ENCODE measurements around the gene FBXW7. TPM values are rescaled to one million over a fixed set of nuclear protein-coding genes. Genes with fewer than 3 reads are reported as not detected.

The FBXW7 gene
- total RNA-seq, 1 experiment from 2014 or later: 30.9 TPM

DNA sequence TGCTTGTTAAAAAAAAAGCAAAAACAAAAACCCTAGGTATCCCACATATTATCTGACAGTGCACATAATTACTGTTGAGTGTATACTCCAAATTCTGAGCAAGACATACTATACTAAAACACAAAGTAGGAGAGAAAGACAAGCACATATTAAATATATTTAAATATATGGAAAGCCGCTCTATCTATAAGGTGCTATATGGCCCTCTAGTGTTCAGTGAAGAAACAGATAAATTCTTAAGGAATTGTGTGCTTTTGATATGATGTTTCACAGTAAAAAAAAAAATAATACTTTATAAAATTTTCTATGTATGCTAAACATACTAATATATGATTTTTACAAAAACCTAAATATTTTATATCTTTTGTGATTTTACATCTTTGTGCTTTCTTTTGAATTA is 137.8 kb downstream of the FBXW7 start:
- H3K27me3 ChIP-seq (ENCODE audit: low read length): no peaks in the 10 kb centered on the region
- no peaks in the 10 kb centered on the region for H3K9me3 ChIP-seq (ENCODE audit: low read length)
- no peak overlapping the region for H3K27ac ChIP-seq (ENCODE audit: low read length)
- H3K79me2 ChIP-seq (ENCODE audit: low read length): no peaks in the 10 kb centered on the region
- DNase-seq: peak; percentile 69
- no peak overlapping the region for H2AFZ ChIP-seq (ENCODE audit: low read length)
- peaks cover 86% of the 10 kb centered on the region for H4K20me1 ChIP-seq (ENCODE audit: insufficient read depth, low read depth, low read length)
- H3K36me3 ChIP-seq (ENCODE audit: insufficient read depth, low read length): no peaks in the 10 kb centered on the region
- no peak overlapping the region for H3K4me2 ChIP-seq (ENCODE audit: low read depth, low read length, poor library complexity, severe bottlenecking)
- no peak overlapping the region for H3K9ac ChIP-seq (ENCODE audit: low read length)
- H3K4me1 ChIP-seq (ENCODE audit: low read length): peaks cover 21% of the 10 kb centered on the region
- no peak overlapping the region for H3K4me3 ChIP-seq (ENCODE audit: low read length)
- H3K9me2 ChIP-seq (replicated peaks; ENCODE audit: insufficient read depth, low read length): no peaks in the 10 kb centered on the region

DNA sequence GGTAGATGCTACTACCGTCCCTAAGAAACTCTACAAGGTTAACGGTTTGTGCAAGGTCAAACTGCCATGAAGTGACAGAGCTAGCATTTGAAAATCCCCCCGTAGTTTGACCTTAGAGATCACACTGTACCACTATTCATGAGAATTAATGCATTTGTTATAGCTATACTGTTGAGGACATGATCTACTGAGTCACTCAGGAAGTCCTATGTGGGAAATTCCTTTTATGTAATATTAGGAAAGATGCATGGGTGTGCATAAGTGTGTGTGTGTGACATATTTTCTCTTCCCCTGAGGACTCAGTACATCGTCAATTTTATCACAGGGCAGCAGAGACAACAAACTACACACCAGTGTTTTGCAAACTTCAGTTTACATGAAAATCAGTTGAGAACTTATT is 141.1 kb downstream of the FBXW7 start:
- Histone ChIP-seq H4K20me1 (ENCODE audit: insufficient read depth, low read depth, low read length) (peaks cover 78% of the 10 kb centered on the region), H2AFZ (ENCODE audit: low read length) (no peak overlapping the region), H3K27me3 (ENCODE audit: low read length) (no peaks in the 10 kb centered on the region), H3K9ac (ENCODE audit: low read length) (no peak overlapping the region), H3K4me2 (ENCODE audit: low read depth, low read length, poor library complexity, severe bottlenecking) (no peak overlapping the region), H3K4me1 (ENCODE audit: low read length) (peaks cover 16% of the 10 kb centered on the region), H3K9me2 (replicated peaks; ENCODE audit: insufficient read depth, low read length) (no peaks in the 10 kb centered on the region), H3K27ac (ENCODE audit: low read length) (no peak overlapping the region), H3K79me2 (ENCODE audit: low read length) (no peaks in the 10 kb centered on the region), H3K9me3 (ENCODE audit: low read length) (no peaks in the 10 kb centered on the region), H3K36me3 (ENCODE audit: insufficient read depth, low read length) (no peaks in the 10 kb centered on the region), H3K4me3 (ENCODE audit: low read length) (no peak overlapping the region)
- DNase-seq: no peak

DNA sequence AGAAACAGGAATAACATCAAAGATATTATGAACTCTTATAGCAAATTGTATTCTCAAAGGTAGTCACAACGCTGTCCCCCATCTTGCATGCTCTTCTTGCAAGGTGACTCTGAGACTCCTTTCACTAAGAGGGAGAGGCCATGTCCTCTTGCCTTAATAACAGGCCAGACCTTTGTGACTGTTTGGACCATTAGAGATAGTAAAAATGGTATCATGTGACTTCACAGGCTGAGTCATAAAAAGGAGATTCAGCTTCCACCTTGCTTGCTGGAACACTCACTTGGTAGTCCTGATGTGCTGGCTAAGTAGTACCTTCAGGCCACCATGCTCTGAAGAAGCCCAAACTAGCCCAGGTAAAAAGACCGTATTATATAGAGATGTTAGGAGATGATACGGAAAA is 143.8 kb downstream of the FBXW7 start:
- Histone ChIP-seq H3K4me3 (ENCODE audit: low read length) (no peak overlapping the region), H3K9ac (ENCODE audit: low read length) (no peak overlapping the region), H3K27me3 (ENCODE audit: low read length) (no peaks in the 10 kb centered on the region), H3K27ac (ENCODE audit: low read length) (no peak overlapping the region), H3K36me3 (ENCODE audit: insufficient read depth, low read length) (no peaks in the 10 kb centered on the region), H3K4me2 (ENCODE audit: low read depth, low read length, poor library complexity, severe bottlenecking) (no peak overlapping the region), H2AFZ (ENCODE audit: low read length) (no peak overlapping the region), H4K20me1 (ENCODE audit: insufficient read depth, low read depth, low read length) (peaks cover 73% of the 10 kb centered on the region), H3K4me1 (ENCODE audit: low read length) (peaks cover 6% of the 10 kb centered on the region), H3K9me2 (replicated peaks; ENCODE audit: insufficient read depth, low read length) (no peaks in the 10 kb centered on the region), H3K9me3 (ENCODE audit: low read length) (no peaks in the 10 kb centered on the region), H3K79me2 (ENCODE audit: low read length) (no peaks in the 10 kb centered on the region)
- DNase-seq: no peak

DNA sequence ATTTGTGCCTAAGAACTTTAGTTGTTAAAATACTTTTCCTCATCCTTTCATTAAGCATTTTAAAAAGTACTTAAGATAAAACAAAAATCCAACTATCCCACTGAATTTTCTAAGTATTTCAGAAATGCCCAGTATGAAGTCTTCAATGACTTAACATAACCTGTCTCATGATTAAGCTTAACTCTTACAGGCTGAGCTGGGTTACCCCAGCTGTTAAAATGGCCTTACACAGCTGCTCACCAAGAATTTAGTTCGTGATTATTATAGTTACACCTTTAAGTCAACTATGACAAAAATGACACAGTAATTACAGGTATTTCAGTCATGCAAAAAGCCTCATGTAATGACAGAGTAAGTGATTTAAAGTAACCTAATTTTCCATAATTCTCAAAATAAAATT is 145.7 kb downstream of the FBXW7 start:
- Histone ChIP-seq H3K4me2 (ENCODE audit: low read depth, low read length, poor library complexity, severe bottlenecking) (no peak overlapping the region), H3K79me2 (ENCODE audit: low read length) (no peaks in the 10 kb centered on the region), H4K20me1 (ENCODE audit: insufficient read depth, low read depth, low read length) (peaks cover 70% of the 10 kb centered on the region), H3K9me3 (ENCODE audit: low read length) (no peaks in the 10 kb centered on the region), H3K9me2 (replicated peaks; ENCODE audit: insufficient read depth, low read length) (no peaks in the 10 kb centered on the region), H3K27ac (ENCODE audit: low read length) (no peak overlapping the region), H3K4me3 (ENCODE audit: low read length) (no peak overlapping the region), H2AFZ (ENCODE audit: low read length) (no peak overlapping the region), H3K27me3 (ENCODE audit: low read length) (no peaks in the 10 kb centered on the region), H3K4me1 (ENCODE audit: low read length) (peaks cover 6% of the 10 kb centered on the region), H3K36me3 (ENCODE audit: insufficient read depth, low read length) (no peaks in the 10 kb centered on the region), H3K9ac (ENCODE audit: low read length) (no peak overlapping the region)
- DNase-seq: no peak

DNA sequence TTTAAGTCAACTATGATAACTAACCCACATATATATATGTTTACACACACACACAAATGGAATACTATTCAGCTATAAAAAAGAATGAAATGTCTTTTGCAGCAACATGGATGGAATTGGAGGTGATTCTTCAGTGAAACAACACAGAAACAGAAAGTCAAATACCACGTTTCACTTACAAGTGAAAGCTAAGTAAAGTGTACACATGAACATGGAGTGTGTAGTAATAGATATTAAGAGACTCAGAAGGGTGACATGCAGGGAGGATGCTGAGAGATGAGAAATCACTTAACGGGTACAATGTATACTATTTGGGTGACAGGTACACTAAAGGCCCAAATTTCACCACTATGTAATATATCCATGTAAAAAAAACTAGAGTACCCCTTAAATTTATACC is 146.5 kb downstream of the FBXW7 start:
- Histone ChIP-seq H3K9ac (ENCODE audit: low read length) (no peak overlapping the region), H3K27ac (ENCODE audit: low read length) (no peak overlapping the region), H3K4me2 (ENCODE audit: low read depth, low read length, poor library complexity, severe bottlenecking) (no peak overlapping the region), H3K4me1 (ENCODE audit: low read length) (peaks cover 6% of the 10 kb centered on the region), H3K79me2 (ENCODE audit: low read length) (no peaks in the 10 kb centered on the region), H3K36me3 (ENCODE audit: insufficient read depth, low read length) (no peaks in the 10 kb centered on the region), H4K20me1 (ENCODE audit: insufficient read depth, low read depth, low read length) (peaks cover 70% of the 10 kb centered on the region), H3K4me3 (ENCODE audit: low read length) (no peak overlapping the region), H3K9me2 (replicated peaks; ENCODE audit: insufficient read depth, low read length) (no peaks in the 10 kb centered on the region), H3K27me3 (ENCODE audit: low read length) (no peaks in the 10 kb centered on the region), H2AFZ (ENCODE audit: low read length) (no peak overlapping the region), H3K9me3 (ENCODE audit: low read length) (no peaks in the 10 kb centered on the region)
- no peak for DNase-seq

DNA sequence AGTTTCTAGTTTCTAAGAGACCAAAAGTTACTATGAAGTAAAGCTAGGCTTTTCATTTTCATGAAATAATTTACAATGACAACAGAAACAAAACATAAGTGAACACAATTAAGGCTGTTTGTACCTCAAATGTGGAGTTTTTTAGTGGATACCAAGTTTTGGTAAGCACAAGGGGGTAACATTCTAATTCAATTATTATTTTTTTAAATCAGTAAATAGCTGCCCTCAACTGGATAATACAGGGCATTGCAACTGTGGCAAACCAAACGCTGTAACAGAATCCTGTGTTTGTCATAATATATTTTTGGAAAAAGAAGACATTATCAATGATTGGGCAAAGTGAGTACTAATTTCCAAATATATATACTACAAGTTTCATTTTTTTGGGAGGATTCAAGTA is 150.3 kb downstream of the FBXW7 start:
- Histone ChIP-seq H3K4me3 (ENCODE audit: low read length) (no peak overlapping the region), H4K20me1 (ENCODE audit: insufficient read depth, low read depth, low read length) (peaks cover 55% of the 10 kb centered on the region), H3K27ac (ENCODE audit: low read length) (no peak overlapping the region), H3K79me2 (ENCODE audit: low read length) (no peaks in the 10 kb centered on the region; the same call in 1 of the 2 replicates), H3K9me2 (replicated peaks; ENCODE audit: insufficient read depth, low read length) (no peaks in the 10 kb centered on the region), H3K9me3 (ENCODE audit: low read length) (no peaks in the 10 kb centered on the region), H2AFZ (ENCODE audit: low read length) (no peak overlapping the region), H3K4me2 (ENCODE audit: low read depth, low read length, poor library complexity, severe bottlenecking) (no peak overlapping the region), H3K36me3 (ENCODE audit: insufficient read depth, low read length) (no peaks in the 10 kb centered on the region), H3K4me1 (ENCODE audit: low read length) (no peaks in the 10 kb centered on the region), H3K9ac (ENCODE audit: low read length) (no peak overlapping the region), H3K27me3 (ENCODE audit: low read length) (no peaks in the 10 kb centered on the region)
- peak; percentile 49 for DNase-seq

DNA sequence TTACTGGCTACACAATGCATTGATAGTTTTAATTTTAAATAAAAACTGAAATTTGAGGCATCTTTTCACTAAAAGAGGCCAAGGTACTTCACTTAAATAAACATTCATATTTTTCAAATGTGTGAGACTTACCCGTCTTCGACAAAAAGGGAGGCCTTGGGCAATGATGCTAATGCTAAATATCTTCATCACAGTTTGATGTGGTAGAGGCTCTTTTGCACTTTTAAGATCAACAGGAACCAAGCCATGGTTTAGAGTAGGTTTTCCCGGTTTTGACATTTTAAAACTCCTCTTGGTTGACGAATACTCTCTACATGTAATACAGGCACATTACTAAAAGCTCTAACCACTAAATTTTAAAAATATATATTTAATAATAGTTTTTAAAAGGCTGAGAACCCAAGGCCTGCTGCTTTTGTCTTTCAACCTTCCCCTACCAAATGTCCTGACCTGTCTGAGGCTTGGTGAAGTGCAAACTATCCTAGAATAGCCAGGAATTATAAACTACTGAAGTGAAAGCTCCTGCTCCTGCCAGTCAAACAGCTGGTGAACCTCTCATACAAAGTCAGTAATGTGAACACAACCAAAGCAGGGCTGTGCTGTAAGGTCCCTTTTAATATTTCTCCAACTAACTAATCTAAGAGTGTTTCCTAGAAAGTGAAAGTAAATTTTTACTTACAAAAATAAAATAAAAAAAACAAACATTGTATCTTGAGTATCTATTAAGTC is 153.7 kb downstream of the FBXW7 start:
- no peak for DNase-seq
- no peaks in the 10 kb centered on the region for H3K27me3 ChIP-seq (ENCODE audit: low read length)
- peaks cover 53% of the 10 kb centered on the region for H4K20me1 ChIP-seq (ENCODE audit: insufficient read depth, low read depth, low read length)
- no peak overlapping the region for H3K9ac ChIP-seq (ENCODE audit: low read length)
- H3K79me2 ChIP-seq (ENCODE audit: low read length): no peaks in the 10 kb centered on the region; the same call in 1 of the 2 replicates
- H3K4me2 ChIP-seq (ENCODE audit: low read depth, low read length, poor library complexity, severe bottlenecking): no peak overlapping the region
- no peaks in the 10 kb centered on the region for H3K9me2 ChIP-seq (replicated peaks; ENCODE audit: insufficient read depth, low read length)
- no peak overlapping the region for H2AFZ ChIP-seq (ENCODE audit: low read length)
- no peak overlapping the region for H3K4me3 ChIP-seq (ENCODE audit: low read length)
- H3K27ac ChIP-seq (ENCODE audit: low read length): no peak overlapping the region
- H3K4me1 ChIP-seq (ENCODE audit: low read length): no peaks in the 10 kb centered on the region
- H3K9me3 ChIP-seq (ENCODE audit: low read length): no peaks in the 10 kb centered on the region
- no peaks in the 10 kb centered on the region for H3K36me3 ChIP-seq (ENCODE audit: insufficient read depth, low read length)

DNA sequence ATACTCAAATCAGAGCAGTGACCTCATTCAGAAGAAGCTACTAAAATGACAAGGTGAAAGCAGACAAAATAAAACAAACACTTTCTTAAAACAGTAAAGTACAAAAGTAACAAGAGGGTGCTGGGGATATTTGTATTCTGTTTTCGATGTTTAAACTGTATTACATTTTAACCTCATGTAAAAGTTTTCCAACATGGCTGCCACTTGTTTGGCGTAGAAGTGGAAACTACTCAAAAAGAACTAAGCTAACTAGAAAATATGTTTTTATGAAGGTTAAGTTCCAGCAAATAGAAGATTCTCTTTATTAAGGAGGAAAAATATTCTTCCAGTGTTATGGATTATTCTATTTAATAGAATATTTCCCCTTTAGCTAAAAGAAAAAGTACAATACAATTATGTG is 155.0 kb downstream of the FBXW7 start:
- Histone ChIP-seq H4K20me1 (ENCODE audit: insufficient read depth, low read depth, low read length) (peaks cover 46% of the 10 kb centered on the region), H3K79me2 (ENCODE audit: low read length) (no peaks in the 10 kb centered on the region; the same call in 1 of the 2 replicates), H3K9me3 (ENCODE audit: low read length) (no peaks in the 10 kb centered on the region), H3K4me1 (ENCODE audit: low read length) (no peaks in the 10 kb centered on the region), H3K27me3 (ENCODE audit: low read length) (no peaks in the 10 kb centered on the region), H3K9me2 (replicated peaks; ENCODE audit: insufficient read depth, low read length) (no peaks in the 10 kb centered on the region), H3K27ac (ENCODE audit: low read length) (no peak overlapping the region), H3K36me3 (ENCODE audit: insufficient read depth, low read length) (no peaks in the 10 kb centered on the region), H2AFZ (ENCODE audit: low read length) (no peak overlapping the region), H3K4me3 (ENCODE audit: low read length) (no peak overlapping the region), H3K4me2 (ENCODE audit: low read depth, low read length, poor library complexity, severe bottlenecking) (no peak overlapping the region), H3K9ac (ENCODE audit: low read length) (no peak overlapping the region)
- DNase-seq: no peak

Data from Karpas-422 (cell line).